IMR-90 (cell line): ENCODE data around the gene SGCA. TPM values are rescaled to one million over a fixed set of nuclear protein-coding genes. Genes with fewer than 3 reads are reported as not detected.
A peak's percentile ranks its signal among the peaks of the same experiment; 100 is the strongest.

ENCODE experiments used
- ATAC-seq: fragments of 200-7000 bp; cut with Tn5 transposase; 2 replicates; pipeline ENCODE4 v1.9.1; 2020; ENCODE audit warnings: low read depth, mild to moderate bottlenecking, moderate library complexity
- BruUV-seq: library from RNA; stranded (reverse); fragments of 400-500 nt; replicated peaks from 2 replicates; lab custom pipeline; 2021; lab: Mats Ljungman, UMichigan
- CTCF ChIA-PET: fragments of 300-600 bp; formaldehyde crosslinking; extraction: SDS; loops from one replicate; lab custom pipeline; 2021; ENCODE audit warnings: antibody characterized with exemption; lab: Yijun Ruan, JAX
- POLR2A ChIA-PET: fragments of 300-600 bp; sonication (Branson Sonifier 250); formaldehyde crosslinking; loops from one replicate; lab custom pipeline; 2022; ENCODE audit warnings: antibody characterized with exemption; ENCODE audit not compliant: unreplicated experiment; lab: Charles Lee
- DNase-seq: peaks from one replicate; pipeline ENCODE4 v3.0.0; 2013
- H2AFZ ChIP-seq: replicated peaks from 2 replicates; pipeline ENCODE3; 2013; ENCODE audit warnings: low read length, mild to moderate bottlenecking; ENCODE audit not compliant: poor library complexity
- H2AK5ac ChIP-seq: 2 replicates; pipeline ENCODE4 v1.6.1; 2013; ENCODE audit warnings: low read depth, low read length, inconsistent platforms
- H2AK9ac ChIP-seq: replicated peaks from 2 replicates; pipeline ENCODE3; 2013; ENCODE audit warnings: mild to moderate bottlenecking, low read depth, low read length, moderate library complexity; ENCODE audit not compliant: poor library complexity
- H2BK120ac ChIP-seq: 2 replicates; pipeline ENCODE4 v1.6.1; 2013; ENCODE audit warnings: low read depth, low read length, inconsistent platforms
- H2BK15ac ChIP-seq: 3 replicates; pipeline ENCODE4 v1.6.1; 2013; ENCODE audit warnings: low read depth, low read length, inconsistent platforms
- H2BK20ac ChIP-seq: 2 replicates; pipeline ENCODE4 v1.6.1; 2013; ENCODE audit warnings: low read depth, mild to moderate bottlenecking, inconsistent platforms, low read length, moderate library complexity
- H2BK5ac ChIP-seq: 2 replicates; pipeline ENCODE4 v1.6.1; 2013; ENCODE audit warnings: mild to moderate bottlenecking, low read depth, low read length, inconsistent platforms; ENCODE audit not compliant: poor library complexity, severe bottlenecking
- H3K14ac ChIP-seq: replicated peaks from 2 replicates; pipeline ENCODE4 v1.6.1; 2013; ENCODE audit warnings: low read depth, low read length, inconsistent platforms
- H3K18ac ChIP-seq: 2 replicates; pipeline ENCODE4 v1.6.1; 2013; ENCODE audit warnings: low read depth, low read length, control low read depth
- H3K23ac ChIP-seq: 2 replicates; pipeline ENCODE4 v1.6.1; 2013; ENCODE audit warnings: low read depth, low read length, inconsistent platforms
- H3K27ac ChIP-seq: 2 replicates; pipeline ENCODE4 v1.5.1; 2013; ENCODE audit warnings: mild to moderate bottlenecking, control low read depth, low read length; ENCODE audit not compliant: insufficient read depth
- H3K27me3 ChIP-seq: 2 replicates; pipeline ENCODE4 v1.6.1; 2013; ENCODE audit warnings: low read length; ENCODE audit not compliant: control insufficient read depth, insufficient read depth
- H3K36me3 ChIP-seq: 2 replicates; pipeline ENCODE4 v1.6.1; 2013; ENCODE audit warnings: low read length, mixed read lengths; ENCODE audit not compliant: control insufficient read depth, insufficient read depth
- H3K4ac ChIP-seq: 2 replicates; pipeline ENCODE4 v1.6.1; 2013; ENCODE audit warnings: low read depth, low read length, inconsistent platforms
- H3K4me1 ChIP-seq: 2 replicates; pipeline ENCODE4 v1.6.1; 2013; ENCODE audit warnings: low read length, mixed read lengths; ENCODE audit not compliant: control insufficient read depth, insufficient read depth
- H3K4me2 ChIP-seq: 2 replicates; pipeline ENCODE4 v1.6.1; 2013; ENCODE audit warnings: low read depth, mild to moderate bottlenecking, control low read depth, low read length, moderate library complexity
- H3K4me3 ChIP-seq: 2 replicates; pipeline ENCODE4 v1.5.1; 2013; ENCODE audit warnings: low read depth, mild to moderate bottlenecking, control low read depth, low read length, moderate library complexity; ENCODE audit not compliant: insufficient read depth
- H3K56ac ChIP-seq: 2 replicates; pipeline ENCODE4 v1.6.1; 2013; ENCODE audit warnings: low read length, inconsistent platforms; ENCODE audit not compliant: insufficient read depth; ENCODE audit errors: extremely low read depth
- H3K79me1 ChIP-seq, 2 experiments: 2 replicates each; pipeline ENCODE4 v1.6.1; 2013; ENCODE audit warnings: low read length in 2 of 2, inconsistent platforms in 1 of 2, low read depth in 1 of 2
- H3K9ac ChIP-seq: 2 replicates; pipeline ENCODE4 v1.6.1; 2013; ENCODE audit warnings: low read depth, low read length, control low read depth
- H3K9me1 ChIP-seq: 2 replicates; pipeline ENCODE4 v1.6.1; 2013; ENCODE audit warnings: low read length, inconsistent platforms; ENCODE audit not compliant: insufficient read depth
- H3K9me3 ChIP-seq: 2 replicates; pipeline ENCODE4 v1.6.1; 2013; ENCODE audit warnings: low read length; ENCODE audit not compliant: control insufficient read depth, insufficient read depth
- H4K20me1 ChIP-seq: 2 replicates; pipeline ENCODE4 v1.6.1; 2013; ENCODE audit warnings: low read length, inconsistent platforms; ENCODE audit not compliant: insufficient read depth
- H4K5ac ChIP-seq: 2 replicates; pipeline ENCODE4 v1.6.1; 2013; ENCODE audit warnings: mild to moderate bottlenecking, low read depth, low read length, control low read depth
- H4K8ac ChIP-seq, 2 experiments: 2 replicates each; pipeline ENCODE4 v1.6.1; 2013; ENCODE audit warnings: low read depth in 2 of 2, low read length in 2 of 2, control low read depth in 1 of 2, inconsistent platforms in 1 of 2
- H4K91ac ChIP-seq: 2 replicates; pipeline ENCODE4 v1.6.1; 2013; ENCODE audit warnings: low read depth, low read length, inconsistent platforms; ENCODE audit not compliant: insufficient read depth
- NFE2L2 ChIP-seq: fragments of 150-350 bp; IDR thresholded peaks from 2 replicates; pipeline ENCODE4 v1.6.1; 2016; ENCODE audit warnings: low read depth, mild to moderate bottlenecking, low read length
- RCOR1 ChIP-seq: IDR thresholded peaks from 2 replicates; pipeline ENCODE4 v1.6.1; 2012; ENCODE audit warnings: mild to moderate bottlenecking, low read length, improper control_type of control experiment; ENCODE audit not compliant: insufficient replicate concordance
- WGBS, 2 experiments: methylation state at CpG; one replicate each; pipeline versions ENCODE4 v1.1.5 to v1.1.7; 2013; ENCODE audit warnings: missing lambda C conversion rate in 2 of 2; ENCODE audit not compliant: insufficient read length in 1 of 2; ENCODE audit errors: extremely low coverage in 2 of 2; 5-methylcytosine and 5-hydroxymethylcytosine counted together
- dilution Hi-C: fragments of 300-500 bp; cut with HindIII; formaldehyde crosslinking; loops from one replicate; pipeline ENCODE4 v1.14.3; 2018; ENCODE audit warnings: low sequenced_read_pairs; ENCODE audit not compliant: unreplicated experiment
- in situ Hi-C: fragments of 300-500 bp; cut with MboI; formaldehyde crosslinking; loops from 3 replicates; pipeline ENCODE4 v1.14.3; 2019; ENCODE audit warnings: low sequenced_read_pairs, inconsistent platforms, mixed read lengths
- intact Hi-C: fragments of 100-400 bp; cut with micrococcal nuclease; formaldehyde crosslinking; loops from 2 replicates; pipeline ENCODE4 v1.10.0; 2022
- polyA plus RNA-seq, 3 experiments: library from polyadenylated mRNA; depleted of rRNA; stranded (reverse); fragments of >200 nt; gene quantifications; 2 replicates each; pipeline ENCODE4 v1.2.3, GENCODE V29; 2012; ENCODE audit warnings: low replicate concordance in 1 of 3
- total RNA-seq: library from RNA; depleted of rRNA; stranded (reverse); fragments of >200 nt; gene quantifications from 2 replicates; pipeline ENCODE4 v1.2.3, GENCODE V29; 2012

The SGCA gene
- total and polyA plus RNA-seq, 2 of the 4 experiments (the other 2 are of a cell fraction), result 0.19 TPM; not detected in 1

- no peak for TF ChIP-seq RCOR1
Observed at GRCh38 chr17:50134206-50135110, 31.3 kb upstream of the SGCA start (continued).

GRCh38 chr17:50135316-50136095 is 30.3 kb upstream of the SGCA start:
- TF ChIP-seq NFE2L2, result no peak
- H3K79me1 ChIP-seq, result peaks cover 30 to 68% of the 10 kb centered on the region in 2 experiments

More at GRCh38 chr17:50135316-50136095, 30.3 kb upstream of the SGCA start:
- Histone ChIP-seq H2AK5ac (no peak overlapping the region), H3K4ac (no peak overlapping the region), H3K18ac (no peak overlapping the region), H2AFZ (no peak overlapping the region), H2AK9ac (peak overlapping the region; percentile 19), H3K36me3 (peaks cover 60% of the 10 kb centered on the region), H3K14ac (no peak overlapping the region), H3K9me1 (peaks cover 6% of the 10 kb centered on the region), H3K23ac (no peak overlapping the region), H2BK5ac (no peak overlapping the region), H3K4me3 (no peak overlapping the region), H2BK20ac (no peak overlapping the region), H3K9ac (no peak overlapping the region), H4K20me1 (peaks cover 49% of the 10 kb centered on the region), H3K9me3 (no peaks in the 10 kb centered on the region), H3K4me1 (peaks cover 16% of the 10 kb centered on the region), H4K8ac (no peak overlapping the region), H3K4me2 (no peak overlapping the region), H2BK120ac (no peak overlapping the region), H3K27ac (no peak overlapping the region), H4K91ac (no peak overlapping the region), H4K5ac (no peak overlapping the region), H3K27me3 (no peaks in the 10 kb centered on the region), H3K56ac (no peak overlapping the region), H2BK15ac (no peak overlapping the region)
- dilution Hi-C loops (no loop called here), in situ Hi-C loops (no loop called here), intact Hi-C loops (no loop called here)
- ChIA-PET POLR2A (interaction anchor here (0.6 kb wide), 1 partner anchor 277 kb away, joined by 4 read pairs; no protein-coding TSS in a partner anchor), CTCF (no interaction called here)
- no peak for ATAC-seq
- 87% methylated on average over 7 of the region's 16 CpGs; no CpG with 5 or more reads in 1 of the 2 experiments for WGBS, 2 experiments
- BruUV-seq, result no TSS peak
- no peak for DNase-seq
